Measurements from ENCODE around the gene DIDO1. TPM values are rescaled to one million over a fixed set of nuclear protein-coding genes. Genes with fewer than 3 reads are reported as not detected.

DIDO1 gene
- total RNA-seq, 2 donors from 2014 or later: 51.4 to 51.5 TPM

- Mint-ChIP-seq H3K4me3 (no peak overlapping the region), H3K4me1 (no peaks in the 10 kb centered on the region), H3K27ac (no peak overlapping the region), H3K27me3 (no peaks in the 10 kb centered on the region), H3K9me3 (no peaks in the 10 kb centered on the region), H3K36me3 (ENCODE audit: low read depth) (peaks cover 50% of the 10 kb centered on the region)
- no peak for ATAC-seq (replicated peaks)
Measured at GRCh38 chr20:62885046-62885895, 41.0 kb downstream of the DIDO1 start.

GRCh38 chr20:62884556-62884955, 41.7 kb downstream of the DIDO1 start:
- Mint-ChIP-seq H3K36me3 (ENCODE audit: low read depth) (peaks cover 43% of the 10 kb centered on the region), H3K27me3 (no peaks in the 10 kb centered on the region), H3K27ac (no peak overlapping the region), H3K4me1 (no peaks in the 10 kb centered on the region), H3K4me3 (no peak overlapping the region), H3K9me3 (no peaks in the 10 kb centered on the region)
- no peak for ATAC-seq (replicated peaks)

- Mint-ChIP-seq H3K36me3 (ENCODE audit: low read depth) (peaks cover 31% of the 10 kb centered on the region), H3K27me3 (no peaks in the 10 kb centered on the region), H3K4me1 (no peaks in the 10 kb centered on the region), H3K4me3 (no peak overlapping the region), H3K9me3 (no peaks in the 10 kb centered on the region), H3K27ac (no peak overlapping the region)
- ATAC-seq (replicated peaks): no peak
Measured at GRCh38 chr20:62882426-62882825, 43.9 kb downstream of the DIDO1 start.

- Mint-ChIP-seq H3K36me3 (ENCODE audit: low read depth) (peaks cover 25% of the 10 kb centered on the region), H3K9me3 (no peaks in the 10 kb centered on the region), H3K4me3 (no peak overlapping the region), H3K27ac (no peak overlapping the region), H3K27me3 (no peaks in the 10 kb centered on the region), H3K4me1 (no peaks in the 10 kb centered on the region)
- no peak for ATAC-seq (replicated peaks)
Measured at GRCh38 chr20:62881662-62882395, 44.5 kb downstream of the DIDO1 start.

GRCh38 chr20:62880935-62881661, 45.2 kb downstream of the DIDO1 start:
- no peaks in the 10 kb centered on the region for H3K27me3 Mint-ChIP-seq
- H3K9me3 Mint-ChIP-seq: no peaks in the 10 kb centered on the region
- peaks cover 18% of the 10 kb centered on the region for H3K36me3 Mint-ChIP-seq (ENCODE audit: low read depth)
- no peak for ATAC-seq (replicated peaks)
- no peak overlapping the region for H3K27ac Mint-ChIP-seq
- no peak overlapping the region for H3K4me3 Mint-ChIP-seq
- H3K4me1 Mint-ChIP-seq: no peaks in the 10 kb centered on the region

- Mint-ChIP-seq H3K27me3 (no peaks in the 10 kb centered on the region), H3K36me3 (ENCODE audit: low read depth) (peaks cover 18% of the 10 kb centered on the region), H3K27ac (no peak overlapping the region), H3K4me3 (no peak overlapping the region), H3K4me1 (no peaks in the 10 kb centered on the region), H3K9me3 (no peaks in the 10 kb centered on the region)
- ATAC-seq (replicated peaks): no peak
Measured at GRCh38 chr20:62880147-62880934, 46.0 kb downstream of the DIDO1 start.

GRCh38 chr20:62879275-62880146, 46.8 kb downstream of the DIDO1 start:
- peaks cover 18% of the 10 kb centered on the region for H3K36me3 Mint-ChIP-seq (ENCODE audit: low read depth)
- no peak overlapping the region for H3K27ac Mint-ChIP-seq
- no peak for ATAC-seq (replicated peaks)
- no peaks in the 10 kb centered on the region for H3K27me3 Mint-ChIP-seq
- no peak overlapping the region for H3K4me3 Mint-ChIP-seq
- peaks cover 3% of the 10 kb centered on the region for H3K4me1 Mint-ChIP-seq
- H3K9me3 Mint-ChIP-seq: no peaks in the 10 kb centered on the region

- Mint-ChIP-seq H3K4me1 (peaks cover 11% of the 10 kb centered on the region), H3K4me3 (no peak overlapping the region), H3K36me3 (ENCODE audit: low read depth) (peaks cover 18% of the 10 kb centered on the region), H3K9me3 (no peaks in the 10 kb centered on the region), H3K27ac (no peak overlapping the region), H3K27me3 (no peaks in the 10 kb centered on the region)
- no peak for ATAC-seq (replicated peaks)
Measured at GRCh38 chr20:62878244-62879038, 47.9 kb downstream of the DIDO1 start.

- H3K4me1 Mint-ChIP-seq: peaks cover 18% of the 10 kb centered on the region
- H3K27me3 Mint-ChIP-seq: peaks cover 3% of the 10 kb centered on the region
- ATAC-seq (replicated peaks): no peak
- H3K9me3 Mint-ChIP-seq: no peaks in the 10 kb centered on the region
- H3K36me3 Mint-ChIP-seq (ENCODE audit: low read depth): peaks cover 16% of the 10 kb centered on the region
- H3K27ac Mint-ChIP-seq: no peak overlapping the region
- no peak overlapping the region for H3K4me3 Mint-ChIP-seq
Measured at GRCh38 chr20:62876902-62877816, 49.1 kb downstream of the DIDO1 start.

GRCh38 chr20:62876501-62876901, 49.8 kb downstream of the DIDO1 start:
- H3K4me1 Mint-ChIP-seq: peaks cover 18% of the 10 kb centered on the region
- no peak overlapping the region for H3K4me3 Mint-ChIP-seq
- ATAC-seq (replicated peaks): no peak
- H3K27ac Mint-ChIP-seq: no peak overlapping the region
- peaks cover 10% of the 10 kb centered on the region for H3K36me3 Mint-ChIP-seq (ENCODE audit: low read depth)
- H3K9me3 Mint-ChIP-seq: no peaks in the 10 kb centered on the region
- H3K27me3 Mint-ChIP-seq: peaks cover 3% of the 10 kb centered on the region

- H3K4me1 Mint-ChIP-seq: peaks cover 18% of the 10 kb centered on the region
- peak overlapping the region; percentile 38 for H3K4me3 Mint-ChIP-seq
- H3K36me3 Mint-ChIP-seq (ENCODE audit: low read depth): peaks cover 6% of the 10 kb centered on the region
- peaks cover 3% of the 10 kb centered on the region for H3K27me3 Mint-ChIP-seq
- H3K27ac Mint-ChIP-seq: peak overlapping the region; percentile 59
- peak; percentile 29 for ATAC-seq (replicated peaks)
- H3K9me3 Mint-ChIP-seq: no peaks in the 10 kb centered on the region
Measured at GRCh38 chr20:62875419-62876361, 50.6 kb downstream of the DIDO1 start.
